NCI-H748 (cell line): ENCODE results near the gene SDS.

Experiments
- DNase-seq: peaks from one replicate; lab custom pipeline; 2025; ENCODE audit not compliant: unreplicated experiment; lab: John Stamatoyannopoulos, UW

Gene SDS

GRCh38 chr12:113425960-113426453 is 22.3 kb upstream of the SDS start:
- no peak for DNase-seq

GRCh38 chr12:113424915-113425823 is 21.5 kb upstream of the SDS start:
- DNase-seq: peak; percentile 14

- DNase-seq: no peak
Measured at GRCh38 chr12:113424456-113424855, 20.8 kb upstream of the SDS start.

GRCh38 chr12:113422886-113423669 is 19.4 kb upstream of the SDS start:
- no peak for DNase-seq

- no peak for DNase-seq
Measured at GRCh38 chr12:113422030-113422885, 18.6 kb upstream of the SDS start, which contains the start of gene SDSL. SDSL (plus strand) TSS chr12:113422380; CDS start chr12:113427983, 5,603 bp downstream.

- DNase-seq: no peak
Measured at GRCh38 chr12:113420996-113421595, 17.4 kb upstream of the SDS start.

- DNase-seq: no peak
Measured at GRCh38 chr12:113418213-113418879, 14.7 kb upstream of the SDS start.

- no peak for DNase-seq
Measured at GRCh38 chr12:113416091-113416754, 12.5 kb upstream of the SDS start.

- no peak for DNase-seq
Measured at GRCh38 chr12:113414519-113415038, 10.9 kb upstream of the SDS start.

GRCh38 chr12:113413488-113413939 is 9.8 kb upstream of the SDS start:
- no peak for DNase-seq

- DNase-seq: no peak
Measured at GRCh38 chr12:113409462-113410124, 5.9 kb upstream of the SDS start.

GRCh38 chr12:113408756-113409298 is 5.1 kb upstream of the SDS start:
- DNase-seq: no peak

- no peak for DNase-seq
Measured at GRCh38 chr12:113407931-113408600, 4.4 kb upstream of the SDS start.

GRCh38 chr12:113405694-113406093 is 2.0 kb upstream of the SDS start:
- DNase-seq: no peak

- no peak for DNase-seq
Measured at GRCh38 chr12:113402586-113403260, 964 bp downstream of the SDS start.

- no peak for DNase-seq
Measured at GRCh38 chr12:113401066-113402000, 2.4 kb downstream of the SDS start.
